ENCODE data around the gene SEH1L.

SEH1L gene

DNA sequence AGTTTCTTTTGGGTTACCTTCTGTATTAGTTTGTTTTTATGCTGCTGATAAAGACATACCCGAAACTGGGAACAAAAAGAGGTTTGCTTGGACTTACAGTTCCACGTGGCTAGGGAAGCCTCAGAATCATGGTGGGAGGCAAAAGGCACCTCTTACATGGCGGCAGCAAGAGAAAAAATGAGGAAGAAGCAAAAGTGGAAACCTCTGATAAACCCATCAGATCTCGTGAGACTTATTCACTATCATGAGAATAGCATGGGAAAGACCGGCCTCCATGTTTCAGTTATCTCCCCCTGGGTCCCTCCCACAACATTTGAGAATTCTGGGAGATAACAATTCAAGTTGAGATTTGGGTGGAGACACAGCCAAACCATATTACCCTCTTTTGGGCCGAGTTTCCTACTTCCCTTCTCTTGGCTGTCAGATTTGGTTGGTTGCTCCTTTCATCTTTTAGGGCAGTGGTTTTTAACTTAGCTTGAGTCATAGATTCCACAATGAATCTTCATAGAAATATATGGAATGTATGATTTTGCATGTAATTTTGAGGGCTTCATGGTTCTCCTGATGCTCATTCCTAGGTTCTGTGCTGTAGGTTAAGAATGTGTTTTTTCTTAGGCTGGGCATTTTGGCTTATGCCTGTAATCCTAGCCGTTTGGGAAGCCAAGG, 87.6 kb downstream of the SEH1L start:
- no peak for DNase-seq (ENCODE audit: low read depth in 1 of 2, low spot score in 1 of 2)

GRCh38 chr18:13036622-13037320, 89.0 kb downstream of the SEH1L start:
- DNase-seq (ENCODE audit: low read depth in 1 of 2, low spot score in 1 of 2): no peak

Data from activated T-helper 1 cell treated with anti-CD3 and anti-CD28 coated beads, Interleukin-2, amount 50 U/mL, for 16 hours (primary cell).